ENCODE measurements around the gene NOC4L. TPM values are rescaled to one million over a fixed set of nuclear protein-coding genes. Genes with fewer than 3 reads are reported as not detected.
"Not testable (repeated sequence)": the region's sequence is repeated elsewhere in the genome, so short reads cannot be mapped to it uniquely, and the experiment has no call there.

NOC4L gene
- total RNA-seq = 22.0 and 23.2 TPM in 2 replicates

DNA sequence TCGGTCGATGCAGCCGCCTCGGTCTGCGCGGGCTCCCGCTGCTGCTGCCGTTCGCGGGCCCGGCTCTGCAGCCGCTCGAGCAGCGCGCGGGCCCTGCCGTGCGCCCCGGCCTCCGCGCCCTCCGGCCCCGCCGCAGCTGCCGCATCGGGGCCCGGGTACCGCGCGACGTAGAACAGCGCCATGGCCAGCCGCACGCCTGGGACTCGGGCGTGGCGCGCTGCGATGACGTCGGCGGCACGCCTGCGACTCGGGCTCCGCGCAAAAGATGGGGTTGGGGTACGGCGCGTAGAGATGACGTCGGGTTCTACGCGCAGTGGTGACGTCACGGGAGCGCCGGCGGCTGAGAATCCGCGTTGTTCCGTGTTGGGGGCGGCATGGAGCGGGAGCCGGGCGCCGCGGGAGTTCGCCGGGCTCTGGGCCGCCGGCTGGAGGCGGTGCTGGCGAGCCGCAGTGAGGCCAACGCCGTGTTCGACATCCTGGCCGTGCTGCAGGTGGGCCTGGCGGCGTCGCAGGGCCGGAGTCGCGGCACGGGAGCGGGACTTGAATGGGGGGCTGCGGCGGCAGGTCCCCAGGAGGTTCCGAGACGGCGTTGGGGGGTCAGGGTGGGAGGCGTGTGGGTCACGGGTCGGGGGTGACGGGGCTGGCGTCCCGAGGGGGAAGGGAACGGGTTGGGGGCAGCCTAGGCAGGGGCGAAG lies at the start of gene NOC4L, which contains the start of gene DDX51:
Gene NOC4L, plus strand, starts transcription at position 343 of the 695 bp plus-strand sequence. Its CDS starts 32 bp downstream, at position 375.
Gene DDX51, minus strand, starts transcription at position 205 of the 695 bp plus-strand sequence. Its CDS starts 23 bp downstream, at position 182.
- peak; percentile 47 for DNase-seq (ENCODE audit: extremely low read depth, low read depth, low spot score)

GRCh38 chr12:132095520-132096409 lies 48.5 kb upstream of the NOC4L start:
- no peak for DNase-seq (ENCODE audit: extremely low read depth, low read depth, low spot score)

DNA sequence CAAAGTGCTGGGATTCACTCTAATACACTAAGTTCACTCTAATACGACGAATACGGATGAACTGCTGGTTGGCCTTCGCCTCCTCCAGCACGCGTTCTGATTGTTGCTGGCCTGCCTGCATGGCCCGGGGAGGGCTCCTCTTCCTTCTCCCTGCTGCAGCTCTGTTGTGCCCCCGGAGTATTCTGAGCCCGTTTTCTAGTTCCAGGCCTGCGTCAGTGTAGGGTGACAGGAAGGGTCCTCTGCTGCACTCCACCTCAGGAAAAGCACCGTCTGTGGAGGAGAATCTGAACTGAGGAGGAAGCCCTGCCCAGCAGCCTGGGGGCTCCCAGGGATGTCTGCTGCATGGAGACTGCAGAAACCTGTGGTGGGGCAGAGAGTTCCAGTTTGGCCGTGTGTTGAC lies 44.5 kb upstream of the NOC4L start:
- DNase-seq (ENCODE audit: extremely low read depth, low read depth, low spot score) = no peak

GRCh38 chr12:132100306-132101065 lies 43.8 kb upstream of the NOC4L start:
- DNase-seq (ENCODE audit: extremely low read depth, low read depth, low spot score) = no peak

DNA sequence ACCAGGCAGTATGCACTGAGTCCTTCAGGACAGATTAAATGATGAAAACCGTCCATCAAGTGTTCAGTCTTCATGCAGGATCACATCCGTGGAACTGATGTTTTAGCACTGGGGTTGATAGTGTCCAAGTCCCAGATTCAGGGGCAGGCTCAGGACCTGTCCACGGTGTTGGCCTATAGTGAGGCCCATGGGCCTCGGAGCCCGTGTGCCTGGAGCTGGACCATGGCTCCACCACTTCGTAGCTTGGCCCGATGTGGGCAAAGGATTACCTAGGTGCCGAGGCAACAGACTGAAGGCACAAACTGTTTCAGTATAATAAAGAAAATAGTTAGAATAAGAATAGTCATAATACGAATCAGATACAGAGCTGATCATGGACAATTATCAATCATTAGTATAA lies 42.0 kb upstream of the NOC4L start:
- no peak for DNase-seq (ENCODE audit: extremely low read depth, low read depth, low spot score)

DNA sequence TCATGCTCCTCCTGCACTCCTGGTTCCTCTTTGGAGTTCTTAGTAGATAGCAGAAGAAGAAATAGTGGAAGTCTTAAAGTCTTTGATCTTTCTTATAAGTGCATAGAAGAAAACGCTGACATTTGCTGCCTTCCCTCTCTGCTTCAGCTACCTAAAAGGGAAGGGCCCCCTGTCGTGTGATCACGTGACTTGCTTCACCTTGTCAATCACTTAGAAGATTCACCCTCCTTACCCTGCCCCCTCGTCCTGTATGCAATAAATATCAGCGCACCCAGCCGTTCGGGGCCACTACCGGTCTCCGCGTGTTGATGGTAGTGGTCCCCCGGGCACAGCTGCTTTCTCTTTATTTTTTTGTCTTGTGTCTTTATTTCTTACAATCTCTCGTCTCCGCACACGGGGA lies 41.2 kb upstream of the NOC4L start:
- DNase-seq (ENCODE audit: extremely low read depth, low read depth, low spot score) = not testable (repeated sequence)

DNA sequence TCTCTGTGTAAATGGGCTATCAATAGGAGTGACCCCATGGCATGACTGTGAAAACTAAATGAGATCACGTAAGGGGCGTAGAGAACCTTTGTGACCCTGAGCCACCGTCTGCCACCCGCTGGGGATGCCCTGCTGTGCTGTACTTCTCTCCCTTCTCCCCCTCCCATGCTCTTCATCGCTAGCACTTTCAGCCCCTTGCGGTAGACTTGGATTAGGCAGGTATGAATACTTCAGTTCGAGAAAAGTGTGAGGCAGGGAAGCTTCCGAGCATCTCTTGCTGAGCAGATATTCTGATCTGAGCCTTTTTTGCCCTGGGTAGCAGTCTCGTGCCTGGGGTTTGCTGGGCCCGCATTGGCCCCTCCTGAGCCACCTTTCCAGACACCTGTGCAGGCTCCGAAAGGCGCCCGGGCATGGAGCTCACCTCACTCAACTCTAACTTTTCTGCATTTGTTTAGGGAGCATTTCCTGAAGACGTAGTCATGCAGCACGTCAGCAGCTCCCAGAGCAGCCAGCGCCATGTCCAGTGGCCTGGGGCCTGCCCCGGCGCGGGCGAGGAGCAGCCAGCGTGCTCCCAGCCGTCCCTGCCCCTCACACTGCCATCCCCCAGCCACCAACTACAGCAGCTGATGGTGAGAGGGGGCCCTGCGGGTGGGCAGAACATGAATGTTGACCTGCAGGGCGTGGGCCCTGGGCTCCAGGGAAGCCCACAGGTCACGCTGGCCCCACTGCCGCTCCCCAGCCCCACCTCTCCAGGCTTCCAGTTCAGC lies 40.5 kb upstream of the NOC4L start:
- DNase-seq (ENCODE audit: extremely low read depth, low read depth, low spot score) = no peak

DNA sequence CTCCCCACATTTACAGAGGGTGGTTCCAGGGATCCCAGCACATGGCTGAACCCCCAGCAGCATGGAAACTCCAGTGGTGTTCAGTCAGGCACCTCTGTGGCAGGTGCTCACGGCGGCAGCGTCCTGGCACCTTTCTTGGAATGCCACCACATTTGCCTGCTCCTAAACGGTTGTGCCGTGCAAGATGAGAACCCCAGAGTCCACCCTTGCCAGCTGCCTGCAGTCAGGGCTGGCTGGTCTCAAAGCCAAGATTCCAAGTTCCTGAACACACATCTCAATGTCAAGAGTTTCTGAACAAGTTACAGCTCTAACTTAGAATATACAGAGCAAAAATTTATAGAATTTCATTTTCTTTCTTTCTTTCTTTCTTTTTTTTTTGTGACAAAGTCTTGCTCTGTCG lies 38.8 kb upstream of the NOC4L start:
- no peak for DNase-seq (ENCODE audit: extremely low read depth, low read depth, low spot score)

DNA sequence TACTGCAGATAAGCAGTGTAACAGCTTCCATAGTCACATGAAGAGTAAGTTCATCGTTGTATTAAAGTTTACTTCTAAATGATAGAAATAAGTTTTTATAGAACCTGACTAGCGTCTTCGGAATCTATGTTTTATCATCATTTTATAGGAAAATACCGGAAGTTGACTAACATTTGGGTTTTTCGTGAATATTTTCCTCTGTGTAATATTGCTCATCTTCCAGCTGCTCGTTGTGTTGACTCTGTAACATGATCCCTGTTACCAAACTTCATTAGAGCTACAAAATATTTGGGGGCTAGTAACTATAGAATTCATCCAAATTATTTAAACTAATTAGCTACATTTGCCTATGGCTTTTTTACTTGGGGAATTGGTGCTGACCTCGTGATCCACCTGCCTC lies 37.3 kb upstream of the NOC4L start:
- DNase-seq (ENCODE audit: extremely low read depth, low read depth, low spot score) = no peak

DNA sequence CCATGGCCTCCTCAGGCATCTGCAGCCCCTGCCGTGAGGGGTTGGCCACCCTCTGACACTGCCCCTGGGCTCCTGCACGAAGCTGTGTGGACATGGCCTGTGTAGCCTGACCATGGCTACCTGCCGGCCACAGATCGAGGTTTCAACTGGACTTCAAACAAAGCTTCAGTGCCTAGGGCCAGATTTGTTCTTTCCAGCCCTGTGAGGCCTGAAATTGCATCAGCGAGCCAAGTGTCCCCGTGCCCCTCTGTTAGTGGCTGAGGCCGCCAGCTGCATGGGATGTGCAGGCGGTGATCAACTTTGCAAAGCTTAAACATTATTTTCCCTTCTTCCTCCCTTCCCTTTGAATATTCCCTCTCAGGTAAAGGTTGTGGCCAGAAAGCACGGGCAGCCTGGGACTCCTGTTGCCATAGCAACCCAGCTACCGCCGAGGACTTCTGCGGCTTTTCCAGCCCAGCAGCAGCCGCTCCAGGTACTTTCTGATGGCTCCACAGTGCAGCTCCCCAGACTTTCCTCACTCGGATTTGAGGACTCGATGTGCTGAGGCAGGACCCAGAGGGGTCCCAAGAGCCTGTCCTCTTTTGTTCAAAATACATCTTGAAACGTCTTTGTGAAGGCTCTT lies 35.9 kb upstream of the NOC4L start:
- DNase-seq (ENCODE audit: extremely low read depth, low read depth, low spot score) = no peak

- peak; percentile 7 for DNase-seq (ENCODE audit: extremely low read depth, low read depth, low spot score)
Observed at GRCh38 chr12:132109741-132110140, 34.5 kb upstream of the NOC4L start.

DNA sequence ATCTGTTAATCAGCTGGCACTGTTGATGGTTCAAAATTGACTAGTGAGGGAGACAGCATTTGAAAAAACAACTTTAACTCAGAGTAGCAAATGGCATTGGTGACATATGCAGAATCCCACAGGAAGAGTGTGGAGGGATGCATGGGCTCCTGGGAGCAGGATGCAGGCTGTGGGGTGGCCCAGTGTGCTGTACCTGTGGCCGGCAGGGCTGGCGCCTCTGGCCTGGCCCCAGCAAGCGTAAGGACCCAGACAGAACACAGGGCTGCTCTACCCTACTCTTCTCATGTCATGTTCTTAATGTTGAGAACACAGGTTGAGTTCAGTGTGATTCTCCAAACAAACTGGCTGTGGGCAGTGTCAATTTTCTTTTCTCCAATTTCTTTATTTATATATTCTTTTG lies 33.6 kb upstream of the NOC4L start:
- DNase-seq (ENCODE audit: extremely low read depth, low read depth, low spot score) = no peak

- DNase-seq (ENCODE audit: extremely low read depth, low read depth, low spot score) = no peak
Observed at GRCh38 chr12:132111654-132112304, 32.5 kb upstream of the NOC4L start.

GRCh38 chr12:132114667-132115066 lies 29.6 kb upstream of the NOC4L start:
- no peak for DNase-seq (ENCODE audit: extremely low read depth, low read depth, low spot score)

- DNase-seq (ENCODE audit: extremely low read depth, low read depth, low spot score) = no peak
Observed at GRCh38 chr12:132115500-132115899, 28.8 kb upstream of the NOC4L start.

DNA sequence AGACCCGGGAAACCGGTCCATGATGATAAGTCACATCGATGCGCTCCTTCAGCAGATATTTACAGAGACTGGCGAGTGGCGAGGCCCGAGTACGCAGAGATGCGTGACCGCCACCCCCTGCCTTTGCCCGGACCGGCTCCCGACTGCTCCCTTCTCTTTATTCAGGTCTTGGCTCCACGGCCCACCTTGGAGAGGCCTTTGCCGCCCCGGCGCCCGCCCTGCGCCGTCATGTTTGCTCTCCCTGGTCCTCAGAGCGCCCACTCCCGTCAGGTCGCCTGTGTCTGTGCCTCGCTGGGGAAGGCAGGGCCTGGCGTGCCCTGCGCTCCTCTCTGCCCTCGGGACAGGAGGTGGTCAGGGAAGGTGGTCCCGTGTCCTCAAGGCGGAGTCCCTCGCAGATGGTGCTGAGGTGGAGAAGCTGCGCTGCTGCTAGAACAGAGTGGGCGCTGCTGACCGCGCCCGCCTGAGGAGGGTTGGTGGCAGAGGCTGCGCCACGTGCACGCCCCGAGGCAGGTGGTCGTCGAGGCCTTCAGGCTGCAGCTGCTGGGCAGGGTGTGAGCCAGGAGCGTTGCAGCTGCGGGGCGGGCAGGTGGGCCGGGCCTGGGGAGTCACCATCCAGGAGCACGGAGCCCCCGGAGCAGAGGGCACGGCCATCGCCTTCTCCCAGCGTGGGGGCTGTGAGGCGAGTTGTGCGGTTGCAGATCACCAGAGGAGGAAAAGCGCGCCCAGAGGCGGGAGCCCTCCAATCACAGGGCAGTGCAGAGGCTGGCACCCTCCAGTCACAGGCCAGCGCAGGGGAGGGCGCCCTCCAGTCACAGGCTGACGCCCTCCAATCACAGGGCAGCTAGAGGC lies 27.3 kb upstream of the NOC4L start:
- DNase-seq (ENCODE audit: extremely low read depth, low read depth, low spot score) = no peak

DNA sequence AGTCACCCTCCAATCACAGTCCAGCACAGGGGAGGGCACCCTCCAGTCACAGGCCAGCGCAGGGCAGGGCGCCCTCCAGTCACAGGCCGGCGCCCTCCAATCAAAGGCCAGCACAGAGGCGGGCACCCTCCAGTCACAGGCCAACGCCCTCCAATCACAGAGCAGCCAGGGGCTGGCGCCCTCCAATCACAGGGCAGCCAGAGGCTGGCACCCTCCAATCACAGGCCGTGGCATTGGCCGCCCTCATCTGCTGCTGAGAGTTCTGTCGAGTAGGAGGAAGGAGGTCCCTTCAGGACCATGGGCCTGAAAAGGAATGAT lies 26.7 kb upstream of the NOC4L start:
- no peak for DNase-seq (ENCODE audit: extremely low read depth, low read depth, low spot score)

DNA sequence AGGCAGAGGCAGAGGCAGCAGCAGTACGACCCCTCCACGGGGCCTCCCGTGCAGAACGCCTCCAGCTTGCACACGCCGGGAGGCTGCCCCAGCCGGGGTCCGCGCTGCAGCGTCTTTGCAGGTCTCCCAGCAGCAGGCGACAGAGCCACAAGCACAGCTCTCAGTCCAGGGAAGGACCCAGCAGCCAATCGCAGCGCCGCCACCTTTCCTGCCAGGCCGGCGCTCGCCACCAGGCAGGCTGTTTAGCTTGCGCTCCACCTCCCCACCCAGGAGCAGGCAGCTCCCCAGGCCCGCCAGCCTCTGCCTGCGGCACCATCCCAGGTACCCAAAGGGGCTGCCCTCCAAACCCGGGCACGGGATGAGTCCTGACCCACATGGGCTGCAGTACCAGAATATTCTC lies 25.4 kb upstream of the NOC4L start:
- DNase-seq (ENCODE audit: extremely low read depth, low read depth, low spot score) = no peak

DNA sequence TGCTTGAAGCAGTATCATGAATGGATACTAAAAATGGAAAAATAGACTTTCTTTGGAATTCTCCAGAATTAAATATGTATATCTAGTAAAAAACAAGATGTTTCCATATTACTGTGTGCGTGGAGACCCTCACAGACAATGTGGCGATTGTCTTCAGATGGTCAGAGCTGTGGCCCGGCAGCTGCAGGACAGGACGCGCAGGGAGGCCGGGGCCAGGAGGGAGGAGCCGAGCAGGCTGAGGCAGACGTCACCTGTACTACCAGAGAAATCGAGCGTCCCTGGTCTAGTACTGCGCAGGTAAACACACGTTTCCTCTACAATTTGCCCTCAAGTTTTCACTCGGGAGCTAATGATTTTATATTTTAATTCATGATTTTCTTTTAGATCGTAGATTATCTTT lies 23.0 kb upstream of the NOC4L start:
- DNase-seq (ENCODE audit: extremely low read depth, low read depth, low spot score) = no peak

All from glomerular endothelial cell (primary cell).